ENCODE results near the gene KDM2A. TPM values are rescaled to one million over a fixed set of nuclear protein-coding genes. Genes with fewer than 3 reads are reported as not detected.

The KDM2A gene
- 100 to 1,000 TPM; 151 to 178 TPM for total RNA-seq

DNA sequence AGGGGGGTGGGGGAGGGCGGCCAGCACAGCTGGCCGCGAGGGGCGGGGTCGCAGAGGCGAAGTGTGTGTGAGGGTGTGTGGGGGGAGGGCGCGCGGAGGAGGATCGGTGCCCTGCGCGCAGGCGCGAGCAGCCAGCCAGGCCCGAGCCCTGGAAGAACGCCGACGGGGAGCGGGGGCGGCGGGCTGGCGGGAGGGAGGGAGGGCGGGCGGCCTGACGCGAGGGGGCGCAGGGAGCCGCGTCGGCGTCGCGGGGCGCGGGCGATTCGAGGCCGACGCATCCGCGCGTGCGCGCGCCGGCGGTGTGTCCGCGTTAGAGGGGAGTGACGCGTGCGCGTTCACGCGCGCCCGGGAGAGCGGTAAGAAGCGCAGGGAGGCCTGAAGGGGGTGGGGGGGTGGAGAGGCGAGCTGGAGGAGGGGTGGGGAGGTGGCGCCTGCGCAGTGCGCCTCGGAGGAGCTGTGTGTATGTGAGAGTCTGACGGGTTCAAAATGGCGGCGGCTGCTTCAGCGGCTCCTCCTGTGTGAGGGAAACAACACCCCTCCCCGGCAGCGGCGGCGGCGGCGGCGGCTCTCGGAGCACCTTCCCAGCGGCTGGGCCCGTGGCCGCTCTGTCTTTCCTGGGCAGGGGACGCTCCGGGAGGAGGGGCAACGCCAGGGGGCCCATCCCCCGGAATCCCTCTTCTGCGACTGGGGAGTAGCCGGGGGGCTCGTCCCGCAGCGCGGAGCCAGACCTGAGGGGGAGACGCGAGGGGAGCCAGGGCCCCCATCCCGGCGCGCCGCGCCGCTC, at the start of gene KDM2A:
TSS of gene KDM2A (plus strand) at position 463 of the 784 bp plus-strand sequence. CDS start 2,054 bp downstream, outside the sequence.
- DNase-seq (ENCODE audit: low spot score) (peak; percentile 97), ATAC-seq (peak; percentile 91 to 93)
- Mint-ChIP-seq H3K4me1 (ENCODE audit: low read depth in 2 of 2) (peaks cover 18 to 21% of the 10 kb centered on the region in 2 donors), H3K36me3 (peaks cover 12% of the 10 kb centered on the region), H3K4me3 (peak within 1 kb of the TSS; percentile 95), H3K27ac (peak within 1 kb of the TSS; percentile 76 to 93), H3K27me3 (no peaks in the 10 kb centered on the region), H3K9me3 (no peaks in the 10 kb centered on the region)

DNA sequence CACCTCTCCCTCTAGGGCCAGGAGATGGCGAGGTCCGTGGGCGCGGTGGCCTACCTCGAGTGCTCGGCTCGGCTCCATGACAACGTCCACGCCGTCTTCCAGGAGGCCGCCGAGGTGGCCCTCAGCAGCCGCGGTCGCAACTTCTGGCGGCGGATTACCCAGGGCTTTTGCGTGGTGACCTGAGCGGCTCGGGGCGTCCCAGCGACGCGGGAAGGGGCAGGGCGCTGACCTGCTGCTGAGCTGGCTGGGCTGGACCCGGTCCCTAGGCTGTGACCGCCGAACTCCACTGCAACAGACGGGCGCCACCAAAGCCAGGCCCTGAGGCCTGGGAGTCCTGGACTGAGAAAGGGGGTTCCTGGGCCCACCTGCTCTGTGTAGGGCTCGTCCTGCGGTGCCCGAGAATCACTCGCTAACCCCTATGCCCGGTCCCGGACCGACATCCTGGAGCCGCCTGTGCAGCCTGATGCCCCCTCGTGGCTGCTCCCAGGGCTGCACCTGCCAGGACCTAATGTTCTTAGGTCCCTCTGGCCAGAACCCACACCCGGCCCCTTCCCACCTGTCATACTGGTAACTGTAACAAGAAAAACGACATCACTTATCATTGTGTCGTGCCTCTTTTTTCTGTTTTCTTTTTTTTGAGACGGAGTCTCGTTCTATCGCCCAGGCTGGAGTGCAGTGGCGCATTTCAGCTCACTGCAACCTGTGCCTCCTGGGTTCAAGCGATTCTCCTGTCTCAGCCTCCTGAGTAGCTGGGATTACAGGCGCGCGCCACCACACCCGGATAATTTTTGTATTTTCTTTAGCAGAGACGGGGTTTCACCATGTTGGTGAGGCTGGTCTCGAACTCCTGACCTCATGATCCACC, 47.4 kb upstream of the KDM2A start:
- Mint-ChIP-seq H3K27ac (no peak overlapping the region), H3K27me3 (peaks cover 0 to 4% of the 10 kb centered on the region in 2 donors), H3K4me3 (peak overlapping the region; percentile 49), H3K4me1 (ENCODE audit: low read depth in 2 of 2) (peaks cover 0 to 4% of the 10 kb centered on the region in 2 donors), H3K36me3 (no peaks in the 10 kb centered on the region), H3K9me3 (no peaks in the 10 kb centered on the region)
- DNase-seq (ENCODE audit: low spot score), result peak; percentile 81
- ATAC-seq, result peak; percentile 90 to 91

DNA sequence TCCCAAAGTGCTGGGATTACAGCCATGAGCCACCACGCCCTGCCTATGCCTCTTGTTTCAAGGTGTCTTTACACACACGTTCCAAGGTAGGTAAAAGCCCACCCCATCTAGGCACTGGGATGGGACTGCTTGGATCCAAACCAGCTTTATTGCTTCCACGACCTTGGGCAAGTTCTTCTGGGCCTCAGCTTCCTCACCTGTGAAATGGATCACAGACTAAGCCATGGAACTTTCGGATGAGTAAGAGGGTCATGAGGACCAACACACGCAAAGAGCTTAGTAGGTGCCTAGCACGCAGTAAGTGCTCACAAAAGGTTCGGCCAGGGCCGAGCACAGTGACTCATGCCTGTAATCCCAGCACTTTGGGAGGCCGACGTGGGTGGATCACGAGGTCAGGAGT, 46.8 kb upstream of the KDM2A start:
- peaks cover 0 to 4% of the 10 kb centered on the region in 2 donors for H3K4me1 Mint-ChIP-seq (ENCODE audit: low read depth in 2 of 2)
- DNase-seq (ENCODE audit: low spot score), result no peak
- no peaks in the 10 kb centered on the region for H3K36me3 Mint-ChIP-seq
- H3K4me3 Mint-ChIP-seq, result no peak overlapping the region
- peaks cover 0 to 4% of the 10 kb centered on the region in 2 donors for H3K27me3 Mint-ChIP-seq
- no peak overlapping the region for H3K27ac Mint-ChIP-seq
- no peak for ATAC-seq
- H3K9me3 Mint-ChIP-seq, result no peaks in the 10 kb centered on the region

DNA sequence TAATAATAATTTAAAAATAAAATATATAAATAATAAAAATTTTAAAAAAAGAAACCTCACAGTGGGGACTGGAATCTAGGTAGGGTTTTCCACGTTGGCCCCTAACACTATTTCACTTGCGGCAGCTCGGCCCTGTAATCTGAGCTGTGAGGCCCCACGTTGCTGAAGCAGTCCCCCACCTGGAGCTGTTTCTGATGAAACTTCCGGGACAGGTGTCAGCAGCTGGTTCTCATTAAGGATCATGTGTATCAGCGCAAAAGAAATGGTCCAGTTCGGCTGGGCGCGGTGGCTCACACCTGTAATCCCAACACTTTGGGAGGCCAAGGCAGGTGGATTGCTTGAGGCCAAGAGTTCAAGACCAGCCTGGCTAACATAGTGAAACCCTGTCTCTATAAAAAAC, 45.2 kb upstream of the KDM2A start:
- no peak overlapping the region for H3K4me3 Mint-ChIP-seq
- peaks cover 2 to 4% of the 10 kb centered on the region in 2 donors for H3K4me1 Mint-ChIP-seq (ENCODE audit: low read depth in 2 of 2)
- H3K27me3 Mint-ChIP-seq, result no peaks in the 10 kb centered on the region
- H3K27ac Mint-ChIP-seq, result no peak overlapping the region
- H3K9me3 Mint-ChIP-seq, result no peaks in the 10 kb centered on the region
- no peak for ATAC-seq
- no peak for DNase-seq (ENCODE audit: low spot score)
- no peaks in the 10 kb centered on the region for H3K36me3 Mint-ChIP-seq

DNA sequence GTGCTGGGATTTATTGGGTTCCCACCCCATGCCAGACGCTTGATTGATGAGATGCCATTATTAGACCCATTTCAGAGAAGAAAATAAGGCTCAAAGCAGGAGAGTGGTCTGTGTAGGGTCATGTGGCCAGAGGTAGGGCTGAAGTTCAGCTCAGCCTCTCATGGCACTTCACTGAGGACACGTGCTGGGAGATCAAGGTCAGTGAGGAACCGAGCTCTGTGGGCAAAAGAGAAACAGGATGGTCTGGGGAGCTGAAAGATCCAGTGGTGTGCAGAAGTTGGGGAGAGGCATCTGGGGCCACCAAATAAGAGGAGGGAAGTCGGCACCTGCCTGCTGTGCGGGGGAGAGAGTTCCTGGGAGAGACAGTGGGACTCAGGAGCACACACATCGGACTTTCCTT, 42.9 kb upstream of the KDM2A start:
- Mint-ChIP-seq H3K4me3 (no peak overlapping the region), H3K4me1 (ENCODE audit: low read depth in 2 of 2) (peaks cover 8 to 9% of the 10 kb centered on the region in 2 donors), H3K27me3 (peaks cover 0 to 3% of the 10 kb centered on the region in 2 donors), H3K9me3 (no peaks in the 10 kb centered on the region), H3K27ac (no peak overlapping the region), H3K36me3 (no peaks in the 10 kb centered on the region)
- DNase-seq (ENCODE audit: low spot score) (no peak), ATAC-seq (no peak)

DNA sequence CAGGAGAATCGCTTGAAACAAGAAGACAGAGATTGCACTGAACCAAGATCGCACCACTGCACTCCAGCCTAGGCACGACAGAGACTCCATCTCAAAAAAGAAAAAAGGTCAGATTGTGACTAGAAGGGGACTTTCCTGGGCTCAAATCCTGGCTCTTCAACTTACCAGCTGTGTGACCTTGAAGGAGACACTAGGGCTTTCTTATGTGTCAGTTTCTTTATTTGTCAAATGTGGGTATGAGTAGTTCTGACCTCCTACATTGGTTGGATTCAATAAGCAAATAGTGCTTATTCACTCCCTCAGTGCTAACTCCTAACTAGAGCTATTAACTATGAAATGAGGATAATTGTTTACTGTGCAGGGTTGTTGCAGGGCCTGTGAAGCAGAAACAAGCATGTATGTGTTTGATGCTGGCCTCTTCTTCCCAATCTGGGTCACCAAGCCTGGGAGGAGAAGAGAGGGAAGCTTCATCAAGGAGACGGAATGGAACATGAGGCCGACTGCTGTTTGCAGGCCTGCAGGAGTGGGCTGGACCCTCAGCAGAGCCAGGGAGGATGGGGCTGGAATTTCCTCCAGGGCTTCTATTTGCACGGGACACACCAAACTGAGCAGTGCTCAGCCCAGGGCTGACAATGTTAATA, 39.9 kb upstream of the KDM2A start:
- peak overlapping the region; percentile 5 for H3K4me3 Mint-ChIP-seq
- H3K4me1 Mint-ChIP-seq (ENCODE audit: low read depth in 2 of 2), result peaks cover 13 to 15% of the 10 kb centered on the region in 2 donors
- H3K36me3 Mint-ChIP-seq, result no peaks in the 10 kb centered on the region
- peak overlapping the region in 1 of 2 donors; percentile 67 for H3K27ac Mint-ChIP-seq
- H3K9me3 Mint-ChIP-seq, result no peaks in the 10 kb centered on the region
- DNase-seq (ENCODE audit: low spot score), result no peak
- peaks cover 0 to 9% of the 10 kb centered on the region in 2 donors for H3K27me3 Mint-ChIP-seq
- ATAC-seq, result peak; percentile 67 to 76

DNA sequence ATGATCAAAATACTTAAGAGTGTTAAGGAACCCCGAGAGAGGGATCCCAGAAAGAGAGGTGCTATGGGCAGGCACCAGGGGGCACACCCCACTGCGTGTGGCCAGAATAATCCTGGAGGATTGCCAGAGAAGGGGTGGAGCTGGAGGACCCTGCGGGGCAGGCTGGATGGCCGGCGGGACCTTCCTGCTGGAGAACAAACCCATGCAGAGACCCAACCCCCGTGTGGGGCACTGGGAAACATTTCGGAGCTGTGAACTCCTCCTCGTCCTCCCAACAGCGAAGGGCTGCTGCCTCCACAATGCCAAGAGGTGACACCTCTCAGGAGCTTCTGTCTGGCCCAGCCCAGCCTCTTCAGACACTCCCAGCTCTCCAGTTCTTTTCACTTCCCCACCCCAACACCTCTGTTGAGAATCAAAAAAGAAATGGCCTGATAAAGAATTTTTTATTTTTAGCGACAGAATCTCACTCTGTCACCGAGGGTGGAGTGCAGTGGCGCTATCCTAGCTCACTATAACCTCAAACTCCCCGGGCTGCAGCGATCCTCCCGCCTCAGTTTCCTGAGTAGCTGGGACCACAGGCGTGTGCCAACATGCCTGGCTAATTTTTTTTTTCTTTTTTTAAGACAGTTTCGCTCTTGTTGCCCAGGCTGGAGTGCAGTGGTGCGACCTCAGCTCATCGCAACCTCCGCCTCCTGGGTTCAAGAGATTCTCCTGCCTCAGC, 36.8 kb upstream of the KDM2A start:
- Mint-ChIP-seq H3K4me3 (peak overlapping the region; percentile 39), H3K27me3 (peaks cover 0 to 9% of the 10 kb centered on the region in 2 donors), H3K9me3 (no peaks in the 10 kb centered on the region), H3K4me1 (ENCODE audit: low read depth in 2 of 2) (peaks cover 13 to 15% of the 10 kb centered on the region in 2 donors), H3K36me3 (no peaks in the 10 kb centered on the region), H3K27ac (no peak overlapping the region)
- ATAC-seq (no peak), DNase-seq (ENCODE audit: low spot score) (no peak)

DNA sequence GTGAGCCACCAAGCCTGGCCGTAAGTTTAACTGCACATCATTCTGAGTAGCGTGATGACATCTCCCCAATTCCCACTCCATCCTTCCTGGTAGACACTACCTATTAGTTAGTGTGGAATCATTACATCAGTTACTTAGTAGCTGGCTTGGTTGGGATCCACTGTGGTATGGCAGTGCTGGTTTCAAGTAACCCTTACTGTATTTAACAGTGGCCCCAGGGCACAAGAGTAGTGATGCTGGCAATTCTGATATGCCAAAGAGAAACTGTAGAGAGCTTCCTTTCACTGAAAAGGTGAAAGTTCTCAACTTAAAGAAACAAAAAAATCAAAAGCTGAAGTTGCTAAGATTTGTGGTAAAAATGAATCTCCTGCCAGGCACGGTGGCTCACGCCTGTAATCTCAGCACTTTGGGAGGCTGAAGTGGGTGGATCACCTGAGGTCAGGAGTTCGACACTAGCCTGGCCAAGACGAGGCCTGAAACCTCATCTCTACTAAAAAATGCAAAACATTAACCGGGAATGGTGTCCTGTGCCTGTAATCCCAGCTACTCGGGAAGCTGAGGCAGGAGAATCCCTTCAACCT, 35.2 kb upstream of the KDM2A start:
- H3K4me3 Mint-ChIP-seq, result no peak overlapping the region
- no peaks in the 10 kb centered on the region for H3K9me3 Mint-ChIP-seq
- H3K36me3 Mint-ChIP-seq, result no peaks in the 10 kb centered on the region
- ATAC-seq (no peak), DNase-seq (ENCODE audit: low spot score) (no peak)
- peaks cover 13% of the 10 kb centered on the region in 2 donors for H3K4me1 Mint-ChIP-seq (ENCODE audit: low read depth in 2 of 2)
- H3K27me3 Mint-ChIP-seq, result peaks cover 0 to 9% of the 10 kb centered on the region in 2 donors
- no peak overlapping the region for H3K27ac Mint-ChIP-seq

DNA sequence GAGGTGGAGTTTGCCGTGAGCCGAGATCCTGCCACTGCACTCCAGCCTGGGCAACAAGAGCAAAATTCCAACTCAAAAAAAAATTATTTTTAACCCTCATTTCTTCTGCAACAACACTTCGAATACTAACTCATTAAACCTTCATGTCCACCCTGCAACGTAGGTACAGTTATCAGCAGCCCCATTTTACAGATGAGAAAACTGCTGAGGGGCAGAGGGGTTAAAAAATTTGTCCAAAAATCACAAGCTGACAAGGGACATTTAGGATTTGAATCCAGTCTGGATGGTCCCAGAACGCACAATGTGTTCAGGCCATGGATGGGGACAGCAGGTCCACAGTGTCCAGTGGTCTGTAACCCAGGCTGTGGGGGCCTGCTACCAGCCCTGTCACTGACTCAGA, 33.4 kb upstream of the KDM2A start:
- no peaks in the 10 kb centered on the region for H3K9me3 Mint-ChIP-seq
- no peak overlapping the region for H3K4me3 Mint-ChIP-seq
- H3K27me3 Mint-ChIP-seq, result peaks cover 0 to 6% of the 10 kb centered on the region in 2 donors
- peaks cover 7 to 8% of the 10 kb centered on the region in 2 donors for H3K4me1 Mint-ChIP-seq (ENCODE audit: low read depth in 2 of 2)
- DNase-seq (ENCODE audit: low spot score), result no peak
- no peak overlapping the region for H3K27ac Mint-ChIP-seq
- ATAC-seq, result no peak
- no peaks in the 10 kb centered on the region for H3K36me3 Mint-ChIP-seq

DNA sequence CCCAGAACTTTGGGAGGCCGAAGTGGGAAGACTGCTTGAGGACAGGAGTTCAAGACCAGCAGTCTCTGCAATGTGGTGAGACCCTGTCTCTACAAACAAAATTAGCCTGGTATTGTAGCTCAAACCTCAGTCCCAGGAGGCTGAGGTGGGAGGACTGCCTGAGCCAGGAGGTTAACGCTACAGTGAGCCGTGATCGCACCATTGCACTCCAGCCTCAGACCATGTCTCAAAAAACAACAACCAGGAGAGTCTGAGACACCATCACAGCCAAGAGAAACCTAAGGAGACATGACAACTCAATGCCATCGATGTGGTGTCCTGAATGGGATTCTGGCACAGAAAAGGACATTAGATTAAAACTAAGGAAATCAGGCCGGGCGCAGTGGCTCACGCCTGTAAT, 28.3 kb upstream of the KDM2A start:
- Mint-ChIP-seq H3K4me1 (ENCODE audit: low read depth in 2 of 2) (no peaks in the 10 kb centered on the region), H3K27ac (no peak overlapping the region), H3K27me3 (no peaks in the 10 kb centered on the region), H3K36me3 (no peaks in the 10 kb centered on the region), H3K9me3 (no peaks in the 10 kb centered on the region), H3K4me3 (no peak overlapping the region)
- ATAC-seq (no peak), DNase-seq (ENCODE audit: low spot score) (no peak)

DNA sequence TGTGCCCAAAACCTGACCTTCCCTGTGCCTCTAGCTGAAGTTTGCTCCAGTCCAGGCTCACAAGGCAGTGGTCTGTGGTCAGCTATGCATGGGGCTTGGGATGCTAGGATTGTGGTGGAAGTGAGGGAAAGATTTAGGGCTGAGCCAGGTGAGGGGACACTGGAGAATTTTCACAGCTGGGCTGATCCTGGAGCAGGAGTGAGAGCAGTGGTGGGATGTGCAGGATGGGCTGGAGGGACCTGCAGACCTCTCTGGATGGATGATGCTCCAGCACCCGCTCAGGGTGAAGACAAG, 23.9 kb upstream of the KDM2A start:
- Mint-ChIP-seq H3K27me3 (no peaks in the 10 kb centered on the region), H3K4me3 (no peak overlapping the region), H3K9me3 (no peaks in the 10 kb centered on the region), H3K4me1 (ENCODE audit: low read depth in 2 of 2) (peaks cover 5 to 6% of the 10 kb centered on the region in 2 donors), H3K36me3 (no peaks in the 10 kb centered on the region), H3K27ac (no peak overlapping the region)
- DNase-seq (ENCODE audit: low spot score) (no peak), ATAC-seq (no peak)

DNA sequence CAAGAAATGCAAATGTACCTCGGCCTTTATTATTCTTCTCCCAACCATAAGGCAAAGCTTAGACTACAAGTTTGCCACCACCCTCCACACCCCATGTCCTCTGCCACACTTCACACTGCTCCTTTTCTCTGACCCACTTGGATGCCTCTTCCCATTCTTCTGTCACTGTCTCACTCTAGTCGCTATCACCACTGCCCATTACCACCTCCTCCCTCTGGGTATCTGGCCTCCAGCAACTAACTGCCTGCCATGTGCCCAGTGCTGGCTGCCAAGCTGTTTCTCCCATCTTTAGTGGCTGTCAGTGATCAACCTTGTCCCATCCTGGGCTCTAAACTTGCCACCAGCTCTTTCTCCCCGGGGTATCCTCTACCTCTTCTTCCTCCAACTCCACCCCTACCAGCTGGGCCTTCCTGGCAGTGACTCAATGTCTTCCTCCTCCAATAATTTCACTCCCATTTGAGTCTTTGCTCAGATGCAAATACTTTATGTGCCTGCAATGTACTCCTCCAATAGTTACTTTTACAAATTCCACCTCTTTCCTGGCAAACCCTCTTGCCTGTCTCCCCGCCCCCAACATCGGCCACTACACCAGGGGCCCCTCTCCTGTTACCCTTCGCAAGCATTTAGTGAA, 20.1 kb upstream of the KDM2A start:
- DNase-seq (ENCODE audit: low spot score) (no peak), ATAC-seq (no peak)
- no peak overlapping the region for H3K4me3 Mint-ChIP-seq
- H3K27me3 Mint-ChIP-seq, result no peaks in the 10 kb centered on the region
- H3K27ac Mint-ChIP-seq, result no peak overlapping the region
- H3K36me3 Mint-ChIP-seq, result no peaks in the 10 kb centered on the region
- H3K4me1 Mint-ChIP-seq (ENCODE audit: low read depth in 2 of 2), result peaks cover 9 to 11% of the 10 kb centered on the region in 2 donors
- H3K9me3 Mint-ChIP-seq, result no peaks in the 10 kb centered on the region

Measured in natural killer cell treated with Interleukin-12 subunit alpha and Interleukin-12 subunit beta and Interleukin-15 and Interleukin-18, amount 100 ng/mL, for 72 hours (primary cell).